Hepatic stellate cell (primary cell): Measurements from ENCODE around the gene NR4A1.

Experiments used
- DNase-seq: peaks from one replicate; pipeline ENCODE4 v3.0.0; 2011; ENCODE audit warnings: low spot score

Gene NR4A1

GRCh38 chr12:52079576-52080402 lies 28.5 kb downstream of the NR4A1 start, which contains the start of gene SMIM41:
Gene SMIM41, plus strand, starts transcription at chr12:52079704. Its CDS starts 76 bp downstream, at chr12:52079780.
- DNase-seq: no peak

GRCh38 chr12:52080403-52081251 lies 29.4 kb downstream of the NR4A1 start:
- no peak for DNase-seq

DNA sequence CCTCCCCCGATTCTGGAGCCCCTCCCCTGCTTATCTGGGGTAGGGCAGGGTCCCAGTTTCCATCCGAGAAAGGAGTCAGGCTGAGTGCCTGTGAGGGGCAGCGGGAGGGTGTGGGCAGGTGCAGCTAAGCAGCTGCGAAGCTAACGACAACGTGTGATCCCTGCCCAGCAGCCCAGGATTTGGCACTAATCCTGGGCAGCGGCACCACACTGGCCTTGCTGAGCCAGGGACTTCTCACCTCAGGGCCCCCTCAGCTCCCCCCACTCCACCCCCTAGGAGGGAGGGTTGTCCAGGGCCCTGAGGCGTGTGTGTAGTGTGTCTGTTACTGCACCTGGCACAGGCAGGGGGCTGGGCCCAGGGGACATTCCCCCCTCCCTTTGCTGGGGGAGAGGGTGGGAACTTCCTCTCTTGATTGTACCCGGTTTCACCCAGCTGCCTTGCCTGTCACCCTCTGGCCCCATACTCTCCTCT lies 30.1 kb downstream of the NR4A1 start:
- DNase-seq: no peak

- DNase-seq: peak; percentile 79
Measured at GRCh38 chr12:52082026-52082668, 30.9 kb downstream of the NR4A1 start.

GRCh38 chr12:52082669-52082987 lies 31.4 kb downstream of the NR4A1 start:
- no peak for DNase-seq

DNA sequence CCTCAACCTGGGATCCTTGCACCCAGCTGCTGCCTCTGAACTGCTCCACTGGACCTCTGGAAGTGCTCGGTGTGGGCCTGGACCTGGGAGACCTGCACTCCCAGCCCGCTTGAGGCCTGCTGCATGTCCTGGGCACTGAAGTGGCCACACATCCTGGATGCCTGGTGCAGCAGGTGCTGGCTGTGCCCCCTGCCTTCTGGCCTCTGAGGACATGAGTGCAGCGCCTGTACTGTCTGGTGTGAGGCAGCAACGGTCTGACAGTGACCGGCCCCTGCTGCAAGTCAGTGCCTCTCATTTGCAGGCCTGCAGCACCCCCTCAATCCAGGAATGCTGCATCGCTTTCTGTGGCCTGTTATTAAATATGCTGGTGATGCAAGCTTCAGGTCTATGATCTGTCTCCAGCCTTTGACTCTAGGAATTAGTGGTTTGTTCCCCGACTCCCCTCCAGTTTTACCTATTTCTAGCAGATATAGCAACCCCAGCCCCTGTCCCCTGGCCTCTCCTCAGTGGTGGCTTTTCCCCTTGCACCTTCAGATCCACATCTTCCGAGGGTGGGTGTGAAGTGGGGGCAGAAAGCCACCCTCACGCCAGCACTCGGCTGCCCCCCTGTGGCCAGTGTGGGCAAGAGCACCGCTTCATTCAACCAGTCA lies 31.9 kb downstream of the NR4A1 start:
- DNase-seq: peak; percentile 88

GRCh38 chr12:52083638-52083996 lies 32.4 kb downstream of the NR4A1 start:
- DNase-seq: no peak

DNA sequence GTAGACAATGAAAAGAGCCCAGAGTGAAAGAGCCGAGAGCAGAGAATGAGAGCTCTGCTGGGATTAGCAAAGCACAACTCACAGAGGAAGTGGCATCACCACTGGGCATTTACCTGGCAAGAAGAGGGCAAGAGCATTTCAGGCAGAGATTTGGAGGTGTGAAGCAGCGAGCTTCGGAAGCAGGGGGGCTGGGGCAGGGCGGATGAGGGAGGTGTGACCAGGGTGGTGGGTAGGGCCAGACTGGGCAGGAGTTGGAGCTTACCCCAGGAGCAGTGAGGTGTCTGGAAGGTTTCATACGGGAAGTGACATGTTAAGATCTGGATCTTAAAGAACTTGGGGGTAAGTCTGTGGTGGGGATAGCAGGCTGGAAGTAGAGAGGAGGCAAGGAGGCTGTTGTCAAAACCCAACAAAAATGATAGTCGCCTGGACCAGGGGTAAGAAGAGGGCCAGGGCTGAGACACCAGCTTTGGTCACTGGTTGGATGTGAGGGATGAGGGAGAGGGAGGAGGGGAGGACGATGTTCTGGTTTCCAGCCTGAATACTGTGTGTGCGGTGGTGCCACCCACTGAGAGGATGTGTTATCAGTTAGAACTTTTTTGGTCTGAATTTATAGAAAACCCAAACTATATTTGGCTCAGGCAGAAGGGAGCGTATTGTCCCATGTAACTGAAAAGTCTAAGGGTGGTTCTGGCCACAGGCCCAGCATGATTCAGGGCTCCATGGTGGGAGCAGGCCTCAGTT lies 33.4 kb downstream of the NR4A1 start:
- no peak for DNase-seq

DNA sequence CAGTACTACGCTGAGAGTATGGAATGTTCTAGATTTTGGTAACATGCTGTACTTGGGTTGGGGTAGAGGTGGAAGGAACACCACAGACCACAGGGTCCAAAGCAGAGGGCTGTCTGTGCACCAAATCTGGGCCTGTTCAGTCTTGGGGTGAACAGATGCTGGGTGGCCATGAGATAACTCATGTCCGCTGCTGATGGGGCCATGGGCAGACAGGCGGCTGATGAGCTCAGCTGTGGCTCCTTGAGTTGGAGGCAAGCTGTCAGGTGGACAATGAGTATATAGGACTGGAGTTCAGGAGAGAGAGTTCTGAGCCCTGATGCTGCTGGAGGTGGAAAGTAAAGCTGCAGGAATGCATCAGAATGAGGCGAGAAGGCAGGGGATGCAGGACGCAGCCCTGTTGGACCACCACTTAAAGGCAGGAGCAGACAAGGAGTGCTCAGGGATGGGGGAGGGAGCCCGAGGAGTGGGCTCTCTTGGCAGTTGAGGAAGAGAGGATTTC lies 34.5 kb downstream of the NR4A1 start:
- DNase-seq: no peak

DNA sequence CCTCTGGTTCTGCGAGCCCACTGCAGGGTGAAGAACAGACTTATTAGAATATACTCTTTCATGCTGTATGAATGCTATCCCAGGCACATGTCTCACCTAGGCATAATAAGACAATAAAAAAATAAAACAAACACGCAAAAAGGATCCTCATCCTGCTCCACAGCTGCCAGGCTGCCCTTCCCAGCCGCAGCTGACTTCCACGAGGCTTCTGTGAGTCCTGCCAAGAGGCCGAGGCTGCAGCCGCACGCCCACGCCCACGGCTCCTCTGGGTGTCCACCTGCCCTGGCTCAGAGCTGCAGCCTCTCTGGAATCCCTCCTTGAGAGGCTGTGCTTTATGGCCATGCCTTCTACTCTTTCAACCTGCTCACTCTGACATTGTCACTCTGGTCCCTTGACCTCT lies 35.1 kb downstream of the NR4A1 start:
- no peak for DNase-seq

DNA sequence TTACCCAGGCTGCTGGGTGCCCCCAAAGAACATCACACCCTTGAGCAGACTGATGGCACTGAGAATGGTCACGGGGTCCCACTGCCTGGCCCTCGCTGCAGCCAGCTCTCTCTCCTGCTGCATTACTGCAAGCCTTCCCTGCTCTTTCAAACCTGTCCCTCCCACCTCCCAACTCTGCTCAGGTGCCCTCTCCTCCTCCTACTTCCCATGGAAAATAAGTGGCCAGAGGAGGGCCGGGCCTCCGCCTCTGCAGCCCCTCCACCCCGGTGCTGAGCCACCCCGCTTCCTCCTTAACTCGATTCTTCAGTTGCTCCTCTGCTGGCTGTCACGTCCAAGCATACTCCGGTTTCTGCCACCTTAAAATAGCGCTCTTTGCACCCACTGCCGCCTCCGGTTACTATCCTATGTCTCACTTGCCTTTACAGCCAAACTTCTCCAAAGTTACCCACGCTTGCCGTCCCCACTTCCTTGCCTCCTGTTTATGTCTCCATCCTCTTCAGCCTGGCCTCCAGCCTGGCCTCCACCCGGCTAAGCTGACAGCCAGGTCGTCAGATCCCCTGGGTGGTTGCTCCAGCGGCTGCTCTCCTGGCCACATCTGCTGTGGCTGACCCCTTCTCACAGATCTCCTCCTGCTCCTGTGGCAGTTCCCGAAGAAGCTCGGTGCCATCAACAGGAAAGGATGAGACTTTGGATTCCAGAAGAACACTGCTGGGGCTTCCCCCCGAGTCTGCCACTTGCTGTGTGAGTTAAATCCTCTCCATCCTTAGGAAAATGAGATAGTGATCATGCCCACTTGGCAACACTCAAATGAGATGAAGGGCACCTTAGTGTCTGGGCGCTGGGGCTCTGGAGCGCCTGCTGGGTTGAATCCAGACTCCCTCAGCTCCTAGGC lies 35.9 kb downstream of the NR4A1 start:
- no peak for DNase-seq

DNA sequence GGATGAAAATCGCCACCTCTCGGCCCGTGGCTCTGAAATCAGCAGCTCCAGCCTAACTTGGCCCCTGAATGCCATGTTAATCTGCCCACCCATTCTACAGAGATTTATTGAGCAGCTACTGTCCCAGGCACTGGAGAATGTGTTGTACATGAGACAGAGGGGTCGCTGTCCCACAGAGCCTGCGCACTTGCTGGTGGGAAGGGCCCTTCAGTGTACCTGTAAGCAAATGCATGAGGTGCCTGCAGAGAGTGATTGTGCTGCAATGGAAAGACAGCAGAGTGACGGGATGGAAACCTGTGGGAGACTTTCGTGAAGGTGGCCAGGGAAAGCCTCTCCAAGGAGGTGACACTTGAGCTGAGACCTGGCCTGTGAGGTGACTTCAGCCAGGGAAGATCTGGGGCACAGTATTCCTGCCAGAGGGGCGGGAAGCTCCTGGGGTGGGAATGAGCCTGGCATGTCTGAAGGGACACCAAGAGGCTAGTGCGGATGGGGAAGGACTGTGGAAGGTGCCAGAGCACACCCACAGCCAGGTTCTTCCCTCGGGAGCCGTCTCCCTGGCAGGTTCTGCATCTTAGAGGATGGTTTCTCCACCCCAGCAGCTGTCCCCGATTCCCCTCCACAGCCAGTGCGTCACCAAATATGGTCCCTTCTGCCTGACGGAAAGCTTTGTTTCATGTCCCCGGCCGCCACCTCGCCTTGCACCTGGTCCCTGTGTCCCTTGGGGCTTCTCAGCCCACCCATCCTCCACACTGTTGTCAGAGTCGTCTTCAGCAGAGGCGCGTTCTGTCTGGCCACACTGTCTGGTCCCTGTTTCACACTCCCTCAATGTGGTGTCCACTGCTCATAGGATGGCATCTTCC lies 36.9 kb downstream of the NR4A1 start:
- DNase-seq: no peak

DNA sequence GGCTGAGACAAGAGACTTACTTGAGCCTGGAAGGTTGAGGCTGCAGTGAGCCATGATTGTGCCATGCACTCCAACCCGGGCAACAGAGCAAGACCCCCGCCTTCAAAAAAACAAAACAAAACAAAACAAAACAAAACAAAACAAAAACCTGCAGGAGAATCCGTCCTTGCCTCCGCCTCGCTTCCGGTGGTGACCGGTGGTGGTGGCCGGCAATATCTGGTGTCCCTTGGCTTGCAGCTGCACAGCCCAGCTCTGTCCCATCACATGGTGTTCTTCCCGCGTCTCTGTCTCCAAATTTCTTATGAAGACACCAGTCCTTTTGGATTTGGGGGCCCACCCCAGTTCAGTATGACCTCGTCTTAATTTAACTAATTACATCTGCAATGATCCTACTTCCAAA lies 38.2 kb downstream of the NR4A1 start:
- no peak for DNase-seq

DNA sequence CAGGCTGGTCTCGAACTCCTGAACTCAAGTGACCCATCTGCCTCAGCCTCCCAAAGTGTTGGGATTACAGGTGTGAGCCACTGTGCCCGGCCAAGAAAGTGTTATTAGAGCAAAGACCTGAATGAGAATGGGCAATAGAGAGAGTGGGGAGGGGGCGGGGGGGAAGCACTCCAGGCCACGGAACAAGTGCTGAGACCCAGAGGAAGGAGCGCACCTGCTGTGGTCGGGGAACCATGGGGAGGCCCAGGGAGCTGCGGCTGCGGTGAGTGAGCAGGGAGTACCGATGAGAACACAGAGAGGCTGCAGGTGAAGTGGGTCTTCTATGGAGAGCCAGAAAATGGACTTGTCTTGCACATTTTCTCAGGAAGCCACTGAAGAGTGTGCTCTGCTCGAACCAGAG lies 39.0 kb downstream of the NR4A1 start:
- no peak for DNase-seq

GRCh38 chr12:52091061-52091460 lies 39.8 kb downstream of the NR4A1 start:
- no peak for DNase-seq

GRCh38 chr12:52091869-52092268 lies 40.6 kb downstream of the NR4A1 start:
- no peak for DNase-seq

DNA sequence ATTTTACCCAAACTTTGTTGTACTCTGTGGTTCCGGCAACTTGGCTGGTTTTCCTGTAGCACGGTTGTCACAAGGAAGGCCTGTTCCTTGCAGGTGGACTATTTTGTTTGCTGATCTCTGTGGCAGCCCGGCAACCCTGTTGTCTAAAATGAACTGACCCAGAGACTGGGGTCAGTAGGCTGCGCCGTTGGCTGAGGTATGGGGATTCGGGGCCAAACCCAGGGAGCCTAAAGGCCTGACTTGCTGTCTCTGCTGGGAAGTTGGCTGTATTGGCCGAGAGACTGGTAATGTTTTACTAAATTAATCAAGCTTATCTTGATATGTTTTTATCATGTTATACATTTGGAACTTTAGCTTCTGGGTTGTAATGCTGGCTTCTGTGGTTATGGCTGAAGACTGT lies 42.1 kb downstream of the NR4A1 start:
- DNase-seq: no peak

- no peak for DNase-seq
Measured at GRCh38 chr12:52096332-52097044, 45.2 kb downstream of the NR4A1 start.
